Measurements from ENCODE around the gene BEGAIN. TPM values are rescaled to one million over a fixed set of nuclear protein-coding genes. Genes with fewer than 3 reads are reported as not detected.

Gene BEGAIN
- total and polyA plus RNA-seq, 7 experiments from 2014 or later = 0.38 to 2.4 (median 1.5) TPM

- intact Hi-C loops (cut with micrococcal nuclease) = no loop called here
- H3K27ac ChIP-seq (ENCODE audit: low read depth, low read length) = no peak overlapping the region
- Mint-ChIP-seq H3K9me3 (peaks cover 0 to 1% (median 0%) of the 10 kb centered on the region in 11 donors), H3K4me1 (peaks cover 1 to 8% (median 2%) of the 10 kb centered on the region in 7 donors), H3K36me3 (no peaks in the 10 kb centered on the region), H3K27me3 (peaks cover 0 to under 1% (median 0%) of the 10 kb centered on the region in 5 donors), H3K4me3 (no peak overlapping the region), H3K27ac (no peak overlapping the region)
- H3K4me3 ChIP-seq (ENCODE audit: low read length) = no peak overlapping the region
- CTCF ChIA-PET = interaction anchor here (2.3 kb wide), 1 partner anchor 34 kb away, joined by 6 read pairs; no protein-coding TSS in a partner anchor
- POLR2A ChIA-PET = no interaction called here
- no peaks in the 10 kb centered on the region for H3K36me3 ChIP-seq (ENCODE audit: control insufficient read depth in 2 of 3, insufficient read depth in 3 of 3, low read length in 3 of 3)
- no peak for ATAC-seq
- no peak for DNase-seq
- H3K27me3 ChIP-seq (ENCODE audit: control insufficient read depth in 2 of 2, insufficient read depth in 2 of 2, low read length in 2 of 2) = no peaks in the 10 kb centered on the region
- peaks cover 1 to 5% of the 10 kb centered on the region in 2 donors for H3K4me1 ChIP-seq (ENCODE audit: control insufficient read depth in 2 of 2, insufficient read depth in 2 of 2, low read length in 2 of 2)
- no peaks in the 10 kb centered on the region for H3K9me3 ChIP-seq (ENCODE audit: control insufficient read depth in 2 of 3, low read length in 3 of 3)
These were observed 24.7 kb upstream of the BEGAIN start for GRCh38 chr14:100611811-100612480.

- H3K9me3 Mint-ChIP-seq = peaks cover 0 to 2% (median 0%) of the 10 kb centered on the region in 11 donors
- no peak overlapping the region for H3K27ac Mint-ChIP-seq
- H3K36me3 ChIP-seq (ENCODE audit: control insufficient read depth in 2 of 3, insufficient read depth in 3 of 3, low read length in 3 of 3) = no peaks in the 10 kb centered on the region
- H3K4me1 Mint-ChIP-seq = peaks cover 0 to 2% (median 0%) of the 10 kb centered on the region in 7 donors
- no peak for ATAC-seq
- H3K4me3 ChIP-seq (ENCODE audit: low read length) = no peak overlapping the region
- no peaks in the 10 kb centered on the region for H3K36me3 Mint-ChIP-seq
- H3K4me1 ChIP-seq (ENCODE audit: control insufficient read depth in 2 of 2, insufficient read depth in 2 of 2, low read length in 2 of 2) = no peaks in the 10 kb centered on the region
- no peak for DNase-seq
- no peak overlapping the region for H3K27ac ChIP-seq (ENCODE audit: low read depth, low read length)
- H3K27me3 Mint-ChIP-seq = peaks cover 0 to 6% (median 0%) of the 10 kb centered on the region in 5 donors
- H3K9me3 ChIP-seq (ENCODE audit: control insufficient read depth in 2 of 3, low read length in 3 of 3) = no peaks in the 10 kb centered on the region
- CTCF ChIA-PET = no interaction called here
- no peak overlapping the region for H3K4me3 Mint-ChIP-seq
- POLR2A ChIA-PET = interaction anchor here (0.6 kb wide), 1 partner anchor 37 kb away, joined by 3 read pairs; no protein-coding TSS in a partner anchor
- H3K27me3 ChIP-seq (ENCODE audit: control insufficient read depth in 2 of 2, insufficient read depth in 2 of 2, low read length in 2 of 2) = no peaks in the 10 kb centered on the region
- intact Hi-C loops (cut with micrococcal nuclease) = no loop called here
These were observed 23.4 kb upstream of the BEGAIN start for GRCh38 chr14:100610511-100611217.

- no peak for DNase-seq
- Mint-ChIP-seq H3K27me3 (peaks cover 0 to 7% (median 0%) of the 10 kb centered on the region in 5 donors), H3K4me1 (peaks cover 0 to 2% (median 0%) of the 10 kb centered on the region in 7 donors), H3K9me3 (peaks cover 0 to 2% (median 0%) of the 10 kb centered on the region in 11 donors), H3K27ac (no peak overlapping the region), H3K36me3 (no peaks in the 10 kb centered on the region), H3K4me3 (no peak overlapping the region)
- intact Hi-C loops (cut with micrococcal nuclease) = no loop called here
- Histone ChIP-seq H3K4me1 (ENCODE audit: control insufficient read depth in 2 of 2, insufficient read depth in 2 of 2, low read length in 2 of 2) (no peaks in the 10 kb centered on the region), H3K4me3 (ENCODE audit: low read length) (no peak overlapping the region), H3K27me3 (ENCODE audit: control insufficient read depth in 2 of 2, insufficient read depth in 2 of 2, low read length in 2 of 2) (no peaks in the 10 kb centered on the region), H3K36me3 (ENCODE audit: control insufficient read depth in 2 of 3, insufficient read depth in 3 of 3, low read length in 3 of 3) (no peaks in the 10 kb centered on the region), H3K9me3 (ENCODE audit: control insufficient read depth in 2 of 3, low read length in 3 of 3) (no peaks in the 10 kb centered on the region), H3K27ac (ENCODE audit: low read depth, low read length) (no peak overlapping the region)
- POLR2A ChIA-PET = no interaction called here
- ATAC-seq = no peak
- CTCF ChIA-PET = no interaction called here
These were observed 22.7 kb upstream of the BEGAIN start for GRCh38 chr14:100609941-100610391.

- intact Hi-C loops (cut with micrococcal nuclease) = no loop called here
- Histone ChIP-seq H3K4me1 (ENCODE audit: control insufficient read depth in 2 of 2, insufficient read depth in 2 of 2, low read length in 2 of 2) (no peaks in the 10 kb centered on the region), H3K4me3 (ENCODE audit: low read length) (no peak overlapping the region), H3K36me3 (ENCODE audit: control insufficient read depth in 2 of 3, insufficient read depth in 3 of 3, low read length in 3 of 3) (no peaks in the 10 kb centered on the region), H3K9me3 (ENCODE audit: control insufficient read depth in 2 of 3, low read length in 3 of 3) (no peaks in the 10 kb centered on the region), H3K27ac (ENCODE audit: low read depth, low read length) (no peak overlapping the region), H3K27me3 (ENCODE audit: control insufficient read depth in 2 of 2, insufficient read depth in 2 of 2, low read length in 2 of 2) (no peaks in the 10 kb centered on the region)
- H3K27me3 Mint-ChIP-seq = peaks cover 0 to 7% (median 0%) of the 10 kb centered on the region in 5 donors
- DNase-seq (no peak), ATAC-seq (no peak)
- CTCF ChIA-PET = interaction anchor here (0.7 kb wide), 1 partner anchor 225 kb away, joined by 3 read pairs; no protein-coding TSS in a partner anchor
- H3K4me1 Mint-ChIP-seq = peaks cover 0 to 2% (median 0%) of the 10 kb centered on the region in 7 donors
- H3K36me3 Mint-ChIP-seq = no peaks in the 10 kb centered on the region
- H3K27ac Mint-ChIP-seq = no peak overlapping the region
- H3K4me3 Mint-ChIP-seq = no peak overlapping the region
- POLR2A ChIA-PET = no interaction called here
- peaks cover 0 to 2% (median 0%) of the 10 kb centered on the region in 11 donors for H3K9me3 Mint-ChIP-seq
These were observed 22.2 kb upstream of the BEGAIN start for GRCh38 chr14:100609331-100609870.

- ATAC-seq (no peak), DNase-seq (no peak)
- no peak overlapping the region for H3K27ac Mint-ChIP-seq
- intact Hi-C loops (cut with micrococcal nuclease) = no loop called here
- peaks cover 0 to 2% (median 0%) of the 10 kb centered on the region in 7 donors for H3K4me1 Mint-ChIP-seq
- Histone ChIP-seq H3K27ac (ENCODE audit: low read depth, low read length) (no peak overlapping the region), H3K36me3 (ENCODE audit: control insufficient read depth in 2 of 3, insufficient read depth in 3 of 3, low read length in 3 of 3) (no peaks in the 10 kb centered on the region), H3K9me3 (ENCODE audit: control insufficient read depth in 2 of 3, low read length in 3 of 3) (no peaks in the 10 kb centered on the region), H3K27me3 (ENCODE audit: control insufficient read depth in 2 of 2, insufficient read depth in 2 of 2, low read length in 2 of 2) (no peaks in the 10 kb centered on the region), H3K4me3 (ENCODE audit: low read length) (no peak overlapping the region), H3K4me1 (ENCODE audit: control insufficient read depth in 2 of 2, insufficient read depth in 2 of 2, low read length in 2 of 2) (no peaks in the 10 kb centered on the region)
- H3K4me3 Mint-ChIP-seq = no peak overlapping the region
- peaks cover 0 to 4% (median 1%) of the 10 kb centered on the region in 11 donors for H3K9me3 Mint-ChIP-seq
- H3K36me3 Mint-ChIP-seq = no peaks in the 10 kb centered on the region
- POLR2A ChIA-PET = no interaction called here
- CTCF ChIA-PET = interaction anchor here (0.7 kb wide), 2 partner anchors 37 to 225 kb away, joined by 3 to 4 read pairs; no protein-coding TSS in a partner anchor
- H3K27me3 Mint-ChIP-seq = peaks cover 0 to 11% (median 4%) of the 10 kb centered on the region in 5 donors
These were observed 21.5 kb upstream of the BEGAIN start for GRCh38 chr14:100608586-100609330.

GRCh38 chr14:100608064-100608463 is 20.8 kb upstream of the BEGAIN start:
- CTCF ChIA-PET = interaction anchor here (0.7 kb wide), 1 partner anchor 37 kb away, joined by 4 read pairs; no protein-coding TSS in a partner anchor
- POLR2A ChIA-PET = no interaction called here
- no peaks in the 10 kb centered on the region for H3K36me3 ChIP-seq (ENCODE audit: control insufficient read depth in 2 of 3, insufficient read depth in 3 of 3, low read length in 3 of 3)
- peaks cover 0 to 2% (median 0%) of the 10 kb centered on the region in 7 donors for H3K4me1 Mint-ChIP-seq
- H3K27me3 ChIP-seq (ENCODE audit: control insufficient read depth in 2 of 2, insufficient read depth in 2 of 2, low read length in 2 of 2) = no peaks in the 10 kb centered on the region
- DNase-seq (no peak), ATAC-seq (no peak)
- H3K4me3 ChIP-seq (ENCODE audit: low read length) = no peak overlapping the region
- peaks cover 0 to 10% (median 3%) of the 10 kb centered on the region in 11 donors for H3K9me3 Mint-ChIP-seq
- H3K27ac ChIP-seq (ENCODE audit: low read depth, low read length) = no peak overlapping the region
- no peak overlapping the region for H3K4me3 Mint-ChIP-seq
- H3K9me3 ChIP-seq (ENCODE audit: control insufficient read depth in 2 of 3, low read length in 3 of 3) = no peaks in the 10 kb centered on the region
- H3K36me3 Mint-ChIP-seq = no peaks in the 10 kb centered on the region
- no peak overlapping the region for H3K27ac Mint-ChIP-seq
- intact Hi-C loops (cut with micrococcal nuclease) = no loop called here
- peaks cover 0 to 14% (median 6%) of the 10 kb centered on the region in 5 donors for H3K27me3 Mint-ChIP-seq
- no peaks in the 10 kb centered on the region for H3K4me1 ChIP-seq (ENCODE audit: control insufficient read depth in 2 of 2, insufficient read depth in 2 of 2, low read length in 2 of 2)

All from naive thymus-derived CD4-positive, alpha-beta T cell (primary cell).